CD4-positive, alpha-beta T cell treated with Interleukin-6 at 100 ng/mL for 8 hours (primary cell): Measurements from ENCODE around the gene ICAM3.
A peak's percentile ranks its signal among the peaks of the same experiment; 100 is the strongest.
"Not testable (repeated sequence)": the region's sequence is repeated elsewhere in the genome, so short reads cannot be mapped to it uniquely, and the experiment has no call there.

Experiments
- DNase-seq: peaks from one replicate; pipeline ENCODE4 v3.0.0-alpha.2; 2020; ENCODE audit warnings: mixed read lengths, low spot score

The ICAM3 gene

GRCh38 chr19:10344780-10345179, 5.4 kb upstream of the ICAM3 start:
- DNase-seq = no peak

DNA sequence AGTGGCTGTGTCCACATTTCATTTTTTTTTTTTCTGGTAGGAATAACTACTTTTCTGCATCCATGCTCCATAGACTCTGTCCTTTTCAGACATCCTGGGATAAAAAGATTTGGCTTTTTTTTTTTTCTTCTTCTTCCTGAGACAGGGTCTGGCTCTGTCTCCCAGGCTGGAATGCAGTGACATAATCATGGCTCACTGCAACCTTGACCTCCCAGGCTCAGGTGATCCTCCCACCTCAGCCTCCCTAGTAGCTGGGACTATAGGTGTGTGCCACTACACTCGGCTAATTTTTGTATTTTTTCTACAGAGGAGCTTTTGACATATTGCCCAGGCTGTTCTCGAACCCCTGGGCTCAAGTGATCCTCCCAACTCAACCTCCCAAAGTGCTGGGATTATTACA, 4.1 kb upstream of the ICAM3 start:
- no peak for DNase-seq

DNA sequence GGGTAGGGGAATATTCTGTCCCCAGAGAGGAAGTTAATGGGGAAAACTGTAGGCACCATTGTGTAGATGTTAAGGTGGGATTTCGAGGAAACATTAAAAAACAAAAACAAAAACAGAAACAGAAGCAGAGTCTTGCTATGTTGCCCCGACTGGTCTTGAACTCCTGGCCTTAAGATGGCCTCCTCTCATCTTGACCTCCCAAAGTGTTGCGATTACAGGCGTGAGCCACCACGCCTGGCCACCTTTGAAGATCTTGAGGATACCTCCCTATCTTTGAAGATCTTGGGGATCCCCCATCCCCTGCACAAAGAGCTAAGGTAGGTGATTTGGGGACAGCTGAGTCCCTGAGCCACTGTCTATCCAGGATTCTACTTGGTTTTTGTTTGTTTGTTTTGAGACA, 553 bp upstream of the ICAM3 start:
- no peak for DNase-seq

DNA sequence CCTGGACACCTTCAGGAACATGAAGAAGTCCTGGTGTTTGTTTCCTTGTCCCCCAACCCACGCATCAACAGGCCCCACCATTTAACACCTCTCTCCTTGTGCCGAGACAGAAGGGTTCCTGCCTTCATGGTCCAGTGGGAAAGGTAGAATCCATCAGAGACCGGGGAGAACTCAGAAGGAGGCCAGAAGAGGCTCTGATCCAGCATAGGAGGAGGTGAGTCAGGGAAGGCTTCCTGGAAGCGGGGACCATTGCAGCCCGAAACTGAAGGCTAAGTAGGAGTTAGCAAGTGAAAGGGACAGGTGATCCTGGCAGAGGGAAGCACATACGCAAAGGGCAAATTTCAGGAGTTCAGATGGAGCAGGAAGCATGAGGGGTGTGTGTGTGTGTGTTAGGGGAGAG, 484 bp downstream of the ICAM3 start:
- DNase-seq = no peak

DNA sequence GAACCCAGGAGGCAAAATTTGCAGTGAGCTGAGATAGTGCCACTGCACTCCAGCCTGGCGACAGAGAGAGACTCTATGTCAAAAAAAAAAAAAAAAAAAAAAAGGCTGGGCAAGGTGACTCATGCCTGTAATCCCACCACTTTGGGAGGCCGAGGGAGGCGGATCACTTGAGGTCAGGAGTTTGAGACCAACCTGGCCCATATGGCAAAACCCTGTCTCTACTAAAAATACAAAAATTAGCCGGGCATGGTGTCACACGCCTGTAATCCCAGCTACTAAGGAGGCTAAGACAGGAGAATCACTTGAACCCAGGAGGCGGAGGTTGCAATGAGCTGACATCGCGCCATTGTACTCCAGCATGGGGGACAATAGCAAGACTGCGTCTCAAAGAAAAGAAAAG, 2.7 kb downstream of the ICAM3 start:
- not testable (repeated sequence) for DNase-seq

DNA sequence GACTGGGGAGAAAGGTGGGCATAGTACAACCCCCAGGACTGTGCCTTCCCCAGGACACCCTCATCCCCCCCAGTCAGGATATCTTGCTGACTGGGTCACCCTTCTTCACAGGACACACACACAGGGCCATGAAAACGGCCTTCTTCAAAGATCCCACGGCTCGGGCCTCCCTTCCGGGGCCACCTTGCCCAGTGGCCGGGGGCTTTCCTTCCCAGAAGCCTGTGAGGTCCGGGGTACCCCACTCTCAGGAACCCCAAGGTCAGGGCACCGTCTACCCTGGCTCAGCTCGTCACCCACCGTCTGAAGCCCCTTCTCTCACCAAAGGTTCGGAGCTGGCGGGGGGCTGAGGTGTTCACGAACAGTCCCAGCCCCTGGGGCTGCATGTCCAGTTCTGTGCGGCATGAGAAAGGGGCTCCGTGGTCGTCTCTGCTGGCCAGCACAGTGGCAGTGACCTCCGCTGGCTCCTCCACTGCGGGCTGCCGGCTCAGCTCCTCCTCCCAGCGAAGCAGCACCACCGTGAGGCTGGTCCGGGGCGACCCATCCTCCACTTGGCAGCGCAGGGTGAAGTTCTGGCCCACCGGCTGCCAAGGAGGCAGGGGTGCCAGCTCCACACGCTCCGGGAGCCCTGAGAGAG, 4.0 kb downstream of the ICAM3 start:
- DNase-seq = no peak

DNA sequence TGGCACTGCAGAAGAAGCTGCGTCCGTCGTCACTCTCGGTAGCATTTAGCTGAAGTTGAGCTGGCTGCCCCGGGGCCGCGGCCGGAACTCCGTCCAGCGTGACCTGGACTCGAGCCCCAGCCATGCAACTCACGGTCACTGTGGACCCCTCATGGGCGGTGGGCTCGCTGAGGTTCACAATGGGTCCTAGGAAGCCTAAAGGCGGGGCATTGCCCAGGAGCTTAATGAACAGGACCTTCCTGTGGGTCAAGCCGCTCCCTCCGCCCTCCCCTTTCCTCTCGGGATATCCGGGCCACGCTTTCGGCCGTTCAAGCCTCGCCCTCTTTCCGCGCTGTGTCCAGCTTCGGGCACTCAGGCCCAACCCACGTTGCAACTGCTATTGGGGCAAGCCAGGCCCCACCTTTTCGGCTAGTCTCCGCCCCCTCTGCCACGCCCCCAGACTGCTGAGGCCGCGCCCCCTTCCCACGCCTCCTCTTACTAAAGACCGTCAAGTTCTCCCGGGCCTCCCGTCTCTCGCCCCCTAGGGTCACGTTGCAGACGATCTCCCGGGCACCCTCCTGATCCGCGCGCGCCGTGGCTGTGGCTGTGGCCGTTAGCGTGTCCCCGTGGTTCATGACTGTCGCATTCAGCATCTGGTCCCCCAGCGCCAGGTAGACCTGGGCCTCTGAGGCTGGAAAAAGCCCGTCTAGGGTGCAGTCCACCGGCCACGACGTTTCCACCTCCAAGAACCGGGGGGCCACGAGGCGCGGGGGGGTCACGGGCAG, 4.7 kb downstream of the ICAM3 start:
- DNase-seq = no peak

GRCh38 chr19:10333758-10334587, 5.5 kb downstream of the ICAM3 start:
- DNase-seq = no peak

GRCh38 chr19:10332965-10333757, 6.3 kb downstream of the ICAM3 start, which contains the start of gene RAVER1:
TSS of gene RAVER1 (minus strand) at chr19:10333529. CDS start at chr19:10333507, 22 bp downstream.
- DNase-seq = peak; percentile 98

GRCh38 chr19:10332158-10332964, 7.1 kb downstream of the ICAM3 start:
- DNase-seq = no peak

DNA sequence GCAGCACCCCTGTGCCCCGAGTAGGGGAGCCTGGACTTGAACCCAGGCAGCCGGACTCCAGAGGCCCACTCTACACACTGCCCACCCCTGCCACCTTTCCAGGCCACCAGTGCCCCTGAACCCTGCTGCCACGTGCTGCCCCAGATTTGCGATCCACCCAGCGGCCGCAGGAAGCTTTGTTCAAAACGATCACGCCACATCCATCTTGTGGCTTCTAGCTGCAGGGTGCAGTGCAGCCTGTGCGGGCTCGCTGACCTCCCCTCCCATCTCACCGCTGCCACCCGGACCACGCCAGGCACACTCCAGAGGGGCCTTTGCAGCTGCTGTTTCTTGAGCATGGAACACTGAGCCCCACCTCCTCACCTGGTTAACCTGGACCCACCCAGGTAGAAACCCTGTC, 9.9 kb downstream of the ICAM3 start:
- no peak for DNase-seq

DNA sequence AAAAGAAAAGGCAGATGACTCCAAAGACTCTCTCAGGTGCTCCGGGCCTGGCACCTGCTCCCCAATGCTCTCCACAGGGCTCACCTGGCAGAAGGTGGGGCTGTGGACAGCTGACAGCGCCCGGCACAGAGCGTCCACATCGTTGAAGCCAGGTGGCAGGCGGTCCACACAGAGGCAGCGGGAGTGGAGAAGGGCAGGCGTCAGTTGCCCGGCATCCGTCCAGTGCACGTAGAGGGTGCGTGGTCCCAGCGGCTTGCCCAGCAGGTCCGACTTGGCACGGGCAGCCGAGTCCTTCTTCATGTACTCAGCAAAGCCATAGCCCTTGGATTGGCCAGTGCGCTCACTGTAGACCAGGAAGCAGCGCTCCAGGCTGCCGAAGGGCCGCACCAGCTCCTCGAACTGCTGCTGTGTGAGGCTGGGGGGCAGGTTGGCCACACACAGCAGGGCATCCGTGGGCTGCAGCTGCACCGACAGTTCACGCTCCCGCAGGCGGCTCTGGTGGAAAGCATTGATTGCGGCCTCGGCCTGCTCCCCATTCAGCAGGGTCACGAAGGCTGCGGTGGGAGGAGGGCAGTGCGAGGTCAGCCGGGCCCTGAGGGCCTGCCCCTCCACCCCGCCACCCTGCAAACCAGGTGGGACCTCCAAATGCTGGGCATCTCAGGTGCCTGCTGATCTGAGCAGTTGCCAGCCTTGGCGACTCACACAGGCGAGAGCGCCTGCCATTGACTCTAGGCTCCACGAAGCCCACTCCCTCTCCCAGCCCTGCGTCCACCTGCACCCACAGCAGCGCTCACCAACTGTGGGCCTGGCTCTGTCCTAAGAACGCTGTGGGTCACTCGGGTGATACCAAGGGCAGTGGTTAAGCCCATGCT, 10.6 kb downstream of the ICAM3 start:
- DNase-seq = no peak

- DNase-seq = no peak
These were observed 11.6 kb downstream of the ICAM3 start for GRCh38 chr19:10327793-10328192.

DNA sequence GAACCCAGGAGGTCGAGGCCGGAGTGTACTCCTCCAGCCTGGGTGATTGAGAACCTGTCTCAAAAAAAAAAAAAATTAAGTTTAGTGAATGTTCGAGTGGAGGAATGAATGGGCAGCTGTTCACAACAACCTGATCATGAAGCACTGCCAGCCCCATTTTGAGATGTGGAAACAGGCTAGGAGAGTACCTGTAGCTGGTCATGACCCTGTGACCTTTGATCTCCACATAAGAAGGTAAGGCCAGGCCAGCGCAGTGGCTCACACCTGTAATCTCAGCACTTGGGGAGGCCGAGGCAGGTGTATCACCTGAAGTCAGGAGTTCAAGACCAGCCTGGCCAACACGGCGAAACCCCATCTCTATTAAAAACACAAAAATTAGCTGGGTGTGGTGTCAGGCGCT, 13.7 kb downstream of the ICAM3 start:
- no peak for DNase-seq

DNA sequence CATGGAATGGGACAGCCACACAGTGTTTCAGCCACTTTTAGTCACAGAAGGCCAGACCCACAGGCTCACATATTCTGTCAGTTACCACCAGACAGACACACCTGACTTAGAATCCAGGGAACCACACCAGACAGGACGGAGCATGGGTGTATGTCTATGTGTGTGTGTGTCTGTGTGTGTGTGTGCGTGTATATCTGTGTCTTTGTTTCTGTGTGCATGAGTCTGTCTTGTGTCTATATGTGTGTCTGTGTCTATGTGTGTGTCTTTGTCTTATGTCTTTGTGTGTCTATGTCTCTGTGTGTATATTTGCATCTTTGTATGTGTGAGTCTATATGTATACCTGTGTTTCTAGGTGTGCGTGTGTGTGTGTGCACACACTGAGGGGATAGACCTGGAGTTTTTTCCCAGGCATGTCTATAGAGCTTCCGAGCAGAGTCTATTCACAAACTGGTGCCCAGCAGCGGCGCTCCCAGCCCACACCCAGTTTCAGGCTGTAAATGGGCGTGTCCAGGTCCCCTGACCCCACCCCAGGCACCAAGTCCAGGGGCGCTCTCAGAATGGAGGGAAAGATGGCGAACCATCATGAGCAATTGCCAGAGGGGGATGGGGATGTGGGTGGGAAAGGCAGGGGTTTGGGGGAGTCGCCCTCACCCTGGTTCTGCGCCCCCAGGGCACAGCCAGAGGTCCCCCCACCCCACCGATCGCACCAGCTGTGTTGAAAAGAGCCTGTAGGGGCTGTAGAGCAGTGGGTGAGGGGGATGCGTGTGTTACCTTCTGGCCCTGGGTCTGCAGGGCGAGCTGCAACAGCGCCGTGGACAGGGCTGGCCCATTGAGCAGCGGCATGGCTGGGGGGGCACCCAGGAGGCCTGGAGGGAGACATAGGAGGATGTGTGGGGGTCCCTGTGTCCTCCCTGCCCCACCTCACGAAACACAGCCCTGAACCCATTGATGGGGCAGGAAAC, 17.3 kb downstream of the ICAM3 start:
- DNase-seq = no peak

GRCh38 chr19:10321417-10321797, 18.0 kb downstream of the ICAM3 start:
- no peak for DNase-seq

DNA sequence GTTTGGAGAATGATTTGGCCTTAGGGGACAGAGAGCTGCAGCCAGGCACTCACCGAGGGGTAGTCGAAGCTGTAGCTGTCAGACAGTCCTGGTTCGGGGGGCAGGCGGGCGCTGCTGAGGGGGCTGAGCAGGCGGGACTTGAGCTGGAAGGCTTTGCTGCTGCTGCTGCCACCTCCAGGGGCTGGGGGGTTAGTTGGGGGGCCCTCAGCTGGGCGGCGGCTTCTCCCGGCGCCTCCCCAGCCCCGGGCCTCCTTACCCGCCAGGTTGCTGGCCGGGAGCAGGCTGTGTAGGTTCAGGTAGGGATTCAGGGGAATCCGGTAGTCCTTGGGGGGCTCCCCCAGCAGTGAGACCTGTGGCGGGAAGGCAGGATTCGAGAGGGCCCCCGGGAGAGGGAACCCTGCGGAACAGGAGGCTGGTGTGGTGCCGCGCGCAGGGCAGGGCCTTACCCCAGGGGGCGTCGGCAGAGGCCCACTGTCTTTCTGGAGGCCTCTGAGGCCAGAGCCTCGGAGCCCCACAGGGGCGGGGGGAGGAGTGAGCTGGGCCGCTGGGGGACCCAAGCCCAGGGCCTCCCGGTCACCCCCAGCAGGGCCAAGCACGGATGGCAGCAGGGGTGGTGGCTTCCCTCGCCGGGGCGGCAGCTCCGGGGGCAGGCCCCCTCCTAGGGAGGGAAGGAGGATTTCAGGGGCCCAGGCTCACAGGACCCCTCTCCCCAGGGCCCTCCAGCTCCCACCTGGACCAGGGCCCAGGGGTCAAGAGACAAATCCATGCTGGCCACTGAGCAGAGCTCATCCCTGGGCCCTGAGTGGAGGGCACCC, 18.6 kb downstream of the ICAM3 start:
- DNase-seq = no peak
